Mesenchymal stem cell (in vitro differentiated cells and primary cell): ENCODE measurements around the gene CFAP299.

ENCODE experiments used
- DNase-seq: peaks from one replicate; pipeline ENCODE4 v3.0.0-alpha.2; 2013
- H2AFZ ChIP-seq: one replicate; pipeline ENCODE4 v1.6.1; 2013; ENCODE audit warnings: low read depth, mild to moderate bottlenecking, control low read depth, inconsistent platforms, low read length, moderate library complexity
- H2AK5ac ChIP-seq: 2 replicates; pipeline ENCODE4 v1.6.1; 2013; ENCODE audit warnings: low read length, moderate library complexity, mild to moderate bottlenecking, inconsistent platforms; ENCODE audit not compliant: severe bottlenecking
- H2BK120ac ChIP-seq: one replicate; pipeline ENCODE4 v1.6.1; 2013; ENCODE audit warnings: low read depth, mild to moderate bottlenecking, inconsistent platforms, low read length, moderate library complexity
- H2BK12ac ChIP-seq, 2 experiments: one replicate each; pipeline ENCODE4 v1.6.1; 2013; ENCODE audit warnings: inconsistent platforms in 2 of 2, low read length in 2 of 2, mild to moderate bottlenecking in 2 of 2, moderate library complexity in 2 of 2, control low read depth in 1 of 2
- H2BK15ac ChIP-seq: one replicate; pipeline ENCODE4 v1.6.1; 2013; ENCODE audit warnings: mild to moderate bottlenecking, low read depth, inconsistent platforms; ENCODE audit not compliant: poor library complexity, severe bottlenecking
- H2BK5ac ChIP-seq: 2 replicates; pipeline ENCODE4 v1.6.1; 2013; ENCODE audit warnings: low read depth, mild to moderate bottlenecking, low read length, control low read depth, inconsistent platforms; ENCODE audit not compliant: poor library complexity, severe bottlenecking
- H3K14ac ChIP-seq, 2 experiments: one replicate each; pipeline ENCODE4 v1.6.1; 2013; ENCODE audit warnings: inconsistent platforms in 2 of 2, low read length in 2 of 2, control low read depth in 1 of 2, mild to moderate bottlenecking in 1 of 2, moderate library complexity in 1 of 2
- H3K18ac ChIP-seq, 2 experiments: one replicate each; pipeline ENCODE4 v1.6.1; 2013; ENCODE audit warnings: inconsistent platforms in 2 of 2, low read length in 2 of 2, control low read depth in 1 of 2, low read depth in 1 of 2, mild to moderate bottlenecking in 1 of 2
- H3K23ac ChIP-seq, 2 experiments: one replicate each; pipeline ENCODE4 v1.6.1; 2013; ENCODE audit warnings: inconsistent platforms in 2 of 2, low read length in 2 of 2, mild to moderate bottlenecking in 2 of 2, moderate library complexity in 2 of 2, control low read depth in 1 of 2
- H3K27ac ChIP-seq: 2 replicates; pipeline ENCODE4 v1.5.1; 2013; ENCODE audit warnings: mild to moderate bottlenecking, moderate library complexity, low read length, control low read depth, inconsistent platforms; ENCODE audit not compliant: poor library complexity, severe bottlenecking
- H3K27me3 ChIP-seq, 2 experiments: 2 replicates each; pipeline versions ENCODE4 v1.6.1 to v1.7.0; 2013; ENCODE audit warnings: low read length in 2 of 2, mild to moderate bottlenecking in 2 of 2, moderate library complexity in 2 of 2, control low read depth in 1 of 2, inconsistent platforms in 1 of 2; ENCODE audit not compliant: control insufficient read depth in 1 of 2, insufficient read depth in 1 of 2
- H3K36me3 ChIP-seq, 2 experiments: 2 replicates each; pipeline versions ENCODE4 v1.6.1 to v1.7.0; 2013; ENCODE audit warnings: low read length in 2 of 2, control low read depth in 1 of 2, inconsistent platforms in 1 of 2, low read depth in 1 of 2, mild to moderate bottlenecking in 1 of 2; ENCODE audit not compliant: insufficient read depth in 2 of 2, control insufficient read depth in 1 of 2
- H3K4ac ChIP-seq, 2 experiments: one replicate each; pipeline ENCODE4 v1.6.1; 2013; ENCODE audit warnings: inconsistent platforms in 2 of 2, low read length in 2 of 2, mild to moderate bottlenecking in 2 of 2, moderate library complexity in 2 of 2, control low read depth in 1 of 2, low read depth in 1 of 2
- H3K4me1 ChIP-seq: 2 replicates; pipeline ENCODE4 v1.6.1; 2013; ENCODE audit warnings: low read depth, low read length, control low read depth; ENCODE audit not compliant: control insufficient read depth, insufficient read depth
- H3K4me2 ChIP-seq: 2 replicates; pipeline ENCODE4 v1.6.1; 2013; ENCODE audit warnings: low read length, mild to moderate bottlenecking, inconsistent platforms; ENCODE audit not compliant: poor library complexity, severe bottlenecking
- H3K4me3 ChIP-seq, 2 experiments: 2 replicates each; pipeline versions ENCODE4 v1.5.1 to v1.7.0; 2013; ENCODE audit warnings: low read length in 2 of 2, mild to moderate bottlenecking in 2 of 2, control low read depth in 1 of 2, low read depth in 1 of 2; ENCODE audit not compliant: insufficient read depth in 1 of 2
- H3K79me1 ChIP-seq: replicated peaks from 2 replicates; pipeline ENCODE4 v1.6.1; 2013; ENCODE audit warnings: mild to moderate bottlenecking, control low read depth, low read length, inconsistent platforms; ENCODE audit not compliant: poor library complexity, severe bottlenecking
- H3K9ac ChIP-seq: 2 replicates; pipeline ENCODE4 v1.7.0; 2013; ENCODE audit warnings: mild to moderate bottlenecking, low read length, moderate library complexity
- H3K9me3 ChIP-seq: 2 replicates; pipeline ENCODE4 v1.7.0; 2013; ENCODE audit warnings: mild to moderate bottlenecking, low read length; ENCODE audit not compliant: control insufficient read depth
- H4K8ac ChIP-seq: one replicate; pipeline ENCODE4 v1.6.1; 2013; ENCODE audit warnings: inconsistent platforms, mild to moderate bottlenecking, low read length, moderate library complexity
- H4K91ac ChIP-seq: one replicate; pipeline ENCODE4 v1.6.1; 2013; ENCODE audit warnings: mild to moderate bottlenecking, low read length, inconsistent platforms
- WGBS: methylation state at CpG from one replicate; pipeline ENCODE4 v1.1.7; 2013; ENCODE audit warnings: mixed read lengths; 5-methylcytosine and 5-hydroxymethylcytosine counted together

The CFAP299 gene

DNA sequence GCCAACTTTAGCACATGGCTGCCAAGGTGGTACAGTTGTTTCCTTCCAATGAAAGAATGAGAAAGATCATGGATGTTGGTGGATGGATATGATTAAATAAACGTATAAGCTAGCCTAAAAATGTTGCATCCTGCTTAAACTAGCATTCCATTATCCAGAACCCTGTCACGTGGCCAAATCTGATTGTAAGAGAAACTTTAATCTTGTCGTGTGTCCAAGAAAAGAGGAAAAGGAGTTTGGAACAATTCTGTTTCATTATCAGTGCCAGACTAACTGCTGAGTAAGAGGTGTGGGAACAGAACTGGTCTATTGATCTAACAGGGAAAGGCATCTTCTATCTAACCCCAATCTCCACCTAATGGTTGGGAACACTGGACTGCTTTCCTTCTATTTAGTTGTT, 369.8 kb downstream of the CFAP299 start:
- H3K23ac ChIP-seq: no peak overlapping the region
- H4K8ac ChIP-seq: no peak overlapping the region
- no peak overlapping the region for H2BK120ac ChIP-seq

DNA sequence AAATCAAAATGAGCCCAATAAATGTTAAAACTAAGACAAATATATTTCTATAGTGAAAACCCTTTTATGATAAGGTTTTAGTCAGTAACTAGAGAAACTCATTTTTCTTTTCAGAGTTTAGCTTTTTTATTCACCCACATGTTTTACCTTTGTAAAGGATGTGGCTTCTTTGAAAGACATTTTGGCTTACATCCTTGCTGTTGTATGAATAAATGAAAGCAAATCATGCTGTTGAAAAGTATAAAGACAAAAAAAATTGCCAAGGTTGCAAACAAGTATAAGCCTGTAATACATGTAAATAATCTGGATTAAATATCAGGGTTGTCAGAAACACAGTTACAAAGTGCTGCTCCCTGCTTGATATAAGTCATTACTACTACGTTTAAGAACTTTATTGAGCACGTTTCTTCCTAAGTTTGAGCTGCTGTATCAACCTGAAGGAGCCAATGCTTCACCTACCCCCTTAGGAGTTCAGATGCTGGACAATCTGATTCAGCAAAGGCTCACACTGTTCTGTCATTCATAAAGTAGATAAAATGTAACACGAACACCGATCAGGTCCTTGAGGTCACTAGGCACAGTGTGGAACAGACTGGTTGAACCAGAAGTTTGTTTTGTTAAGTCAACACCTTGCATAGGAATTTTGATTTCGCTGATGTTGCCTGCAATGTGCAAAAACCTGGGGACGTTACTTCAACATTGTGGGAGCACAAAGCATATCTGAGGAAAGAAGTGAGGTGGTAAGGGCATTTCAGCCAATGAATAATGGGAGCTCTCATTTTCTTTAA, 373.7 kb downstream of the CFAP299 start:
- Histone ChIP-seq H3K4ac (no peak overlapping the region), H3K14ac (no peak overlapping the region), H3K9ac (no peak overlapping the region), H3K4me1 (no peaks in the 10 kb centered on the region), H3K79me1 (no peaks in the 10 kb centered on the region), H2AK5ac (no peak overlapping the region), H2BK12ac (no peak overlapping the region), H2BK15ac (no peak overlapping the region), H2AFZ (no peak overlapping the region), H3K36me3 (no peaks in the 10 kb centered on the region), H3K18ac (no peak overlapping the region), H3K4me2 (no peak overlapping the region), H3K27ac (no peak overlapping the region), H3K9me3 (no peaks in the 10 kb centered on the region), H2BK120ac (no peak overlapping the region), H4K91ac (no peak overlapping the region), H3K23ac (no peak overlapping the region), H2BK5ac (no peak overlapping the region), H3K4me3 (no peak overlapping the region), H4K8ac (no peak overlapping the region), H3K27me3 (no peaks in the 10 kb centered on the region)
- no peak for DNase-seq
- WGBS: 63% methylated on average over 6 of the region's 6 CpGs

More for the DNA sequence above, 369.8 kb downstream of the CFAP299 start:
- Histone ChIP-seq H2AFZ (no peak overlapping the region), H3K36me3 (no peaks in the 10 kb centered on the region), H3K14ac (no peak overlapping the region), H3K18ac (no peak overlapping the region), H3K4me3 (no peak overlapping the region), H3K4me1 (no peaks in the 10 kb centered on the region), H3K9me3 (no peaks in the 10 kb centered on the region), H3K4me2 (no peak overlapping the region), H4K91ac (no peak overlapping the region), H2BK15ac (no peak overlapping the region), H2AK5ac (no peak overlapping the region), H3K9ac (no peak overlapping the region), H2BK5ac (no peak overlapping the region), H2BK12ac (no peak overlapping the region), H3K27me3 (no peaks in the 10 kb centered on the region), H3K79me1 (no peaks in the 10 kb centered on the region), H3K27ac (no peak overlapping the region), H3K4ac (no peak overlapping the region)
- no peak for DNase-seq
- WGBS: 80% methylated on average over 2 of the region's 3 CpGs

DNA sequence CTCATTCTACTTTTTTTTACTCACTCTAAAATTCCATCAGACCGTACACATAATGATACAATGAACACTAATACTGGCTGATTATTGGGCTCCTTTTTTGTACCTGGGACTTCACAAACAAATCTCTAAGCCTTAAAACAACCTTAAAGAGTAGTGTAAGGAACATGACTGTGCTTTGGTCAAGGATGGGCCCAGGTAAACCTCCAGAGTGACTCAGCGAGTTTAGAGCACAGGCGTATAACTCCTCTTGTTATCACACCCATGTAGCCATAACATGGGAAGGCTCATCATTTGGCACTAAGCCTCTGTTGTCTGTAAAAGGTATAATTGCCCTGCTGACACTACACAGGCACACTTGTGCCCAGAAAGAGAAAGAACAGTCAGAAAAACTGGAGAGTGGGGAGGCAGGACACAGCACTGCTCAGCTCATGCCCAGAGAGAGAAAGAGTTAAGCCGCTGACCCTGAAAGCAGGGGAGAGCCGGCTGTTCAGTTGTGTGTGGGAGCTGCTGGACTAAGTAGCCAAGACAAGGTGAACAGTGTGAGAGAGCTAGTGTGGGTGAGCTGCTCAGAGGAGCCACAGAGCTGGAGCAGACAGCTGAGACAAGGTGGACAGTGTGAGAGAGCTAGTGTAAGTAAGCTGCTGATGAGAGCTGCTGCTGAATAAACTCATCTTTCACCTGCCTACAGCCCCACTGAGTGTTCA, 375.4 kb downstream of the CFAP299 start:
- Histone ChIP-seq H3K36me3 (no peaks in the 10 kb centered on the region), H3K9ac (no peak overlapping the region), H3K79me1 (no peaks in the 10 kb centered on the region), H3K14ac (no peak overlapping the region), H3K27ac (no peak overlapping the region), H3K4me3 (no peak overlapping the region), H3K4me2 (no peak overlapping the region), H4K8ac (no peak overlapping the region), H2BK120ac (no peak overlapping the region), H3K4ac (no peak overlapping the region), H3K23ac (no peak overlapping the region), H2AFZ (no peak overlapping the region), H3K9me3 (no peaks in the 10 kb centered on the region), H2AK5ac (no peak overlapping the region), H2BK5ac (no peak overlapping the region), H4K91ac (no peak overlapping the region), H3K18ac (no peak overlapping the region), H3K4me1 (no peaks in the 10 kb centered on the region), H2BK15ac (no peak overlapping the region), H2BK12ac (no peak overlapping the region), H3K27me3 (no peaks in the 10 kb centered on the region)
- no peak for DNase-seq
- WGBS: 65% methylated on average over 5 of the region's 5 CpGs

DNA sequence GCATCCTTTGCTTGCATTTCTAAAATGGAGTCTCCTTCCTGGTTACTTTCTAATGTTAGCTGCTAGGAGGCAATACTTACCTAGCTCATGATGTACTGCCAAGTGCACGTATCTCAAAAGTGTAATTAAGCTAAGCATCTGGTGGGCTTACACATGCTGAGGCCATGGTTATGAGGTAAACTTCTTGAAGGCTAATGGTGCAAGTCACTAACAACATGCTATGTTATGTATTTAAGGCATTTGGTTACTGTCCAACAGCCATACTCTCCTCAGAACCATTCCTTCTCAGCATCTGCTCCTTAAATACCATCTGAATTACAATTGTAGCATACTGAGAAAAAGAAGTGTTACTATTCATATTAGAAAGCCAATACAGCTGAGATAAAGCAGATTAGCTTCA, 376.4 kb downstream of the CFAP299 start:
- Histone ChIP-seq H4K8ac (no peak overlapping the region), H2AFZ (no peak overlapping the region), H3K18ac (no peak overlapping the region), H3K14ac (no peak overlapping the region), H3K23ac (no peak overlapping the region), H3K4me2 (no peak overlapping the region), H2BK120ac (no peak overlapping the region), H3K27me3 (no peaks in the 10 kb centered on the region), H3K9ac (no peak overlapping the region), H2BK5ac (no peak overlapping the region), H3K27ac (no peak overlapping the region), H3K4me1 (no peaks in the 10 kb centered on the region), H3K4ac (no peak overlapping the region), H2BK12ac (no peak overlapping the region), H3K9me3 (no peaks in the 10 kb centered on the region), H4K91ac (no peak overlapping the region), H3K4me3 (no peak overlapping the region), H3K36me3 (no peaks in the 10 kb centered on the region), H2BK15ac (no peak overlapping the region), H3K79me1 (no peaks in the 10 kb centered on the region), H2AK5ac (no peak overlapping the region)
- no peak for DNase-seq
- 100% methylated on average over 1 of the region's 1 CpG for WGBS
